ENCODE measurements around the gene LTA. TPM values are rescaled to one million over a fixed set of nuclear protein-coding genes. Genes with fewer than 3 reads are reported as not detected.

LTA gene
- total and polyA plus RNA-seq, 2 experiments from 2014 or later: not detected

DNA sequence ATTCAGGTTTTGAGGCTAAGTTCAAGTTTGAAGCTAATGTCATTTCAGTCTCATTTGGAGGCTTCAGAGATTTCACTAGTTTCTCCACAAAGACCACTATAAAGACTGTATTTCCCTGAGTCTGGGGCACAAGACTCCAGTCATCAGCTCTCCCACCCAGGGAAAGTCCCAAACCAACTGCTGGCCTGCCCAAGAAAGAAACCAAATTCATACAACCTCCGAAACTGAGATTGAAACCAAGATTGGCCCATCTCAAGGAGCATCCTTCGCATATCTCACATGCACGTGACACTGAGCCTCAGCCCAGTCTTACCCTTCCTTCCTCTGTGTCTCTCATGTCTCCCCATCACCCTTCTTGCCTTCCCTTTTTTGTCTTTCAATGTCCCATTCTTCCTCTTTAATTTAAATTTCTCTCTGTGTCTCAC, 3.5 kb upstream of the LTA start (continued):
- TF ChIP-seq ZNF462 (CRISPR knock-in tag; IDR thresholded peaks at IDR 0.05): no peak
- TF ChIP-seq NANOG (IDR thresholded peaks at IDR 0.05; ENCODE audit: borderline replicate concordance): no peak

- Histone ChIP-seq H4K20me1 (replicated peaks; ENCODE audit: insufficient read depth) (no peaks in the 10 kb centered on the region), H3K4me3 (no peak overlapping the region), H3K36me3 (ENCODE audit: insufficient read depth) (no peaks in the 10 kb centered on the region), H3K9me2 (ENCODE audit: insufficient read depth) (no peaks in the 10 kb centered on the region), H3F3A (replicated peaks; ENCODE audit: low read depth) (no peaks in the 10 kb centered on the region), H3K79me2 (replicated peaks; ENCODE audit: insufficient read depth) (no peaks in the 10 kb centered on the region), H3K4me1 (ENCODE audit: insufficient read depth) (peaks cover 5% of the 10 kb centered on the region; the same call in 1 of the 2 replicates), H3K27ac (ENCODE audit: low read depth) (no peak overlapping the region), H3K27me3 (ENCODE audit: insufficient read depth) (no peaks in the 10 kb centered on the region), H2AFZ (no peak overlapping the region), H3K4me2 (no peak overlapping the region)
- no peak for DNase-seq (ENCODE audit: low spot score)
- no peak for ATAC-seq
- H3K9me3 Mint-ChIP-seq: no peaks in the 10 kb centered on the region; the same call in 2 of the 3 replicates
- no peak overlapping the region for H3K27ac Mint-ChIP-seq
- no peak overlapping the region for H3K4me3 Mint-ChIP-seq
- H3K27me3 Mint-ChIP-seq (ENCODE audit: insufficient read depth, low read depth, poor library complexity): peaks cover 15% of the 10 kb centered on the region
- H3K36me3 Mint-ChIP-seq (ENCODE audit: low read depth): no peaks in the 10 kb centered on the region; the same call in 2 of the 3 replicates
- peaks cover 17% of the 10 kb centered on the region for H3K4me1 Mint-ChIP-seq
- TF ChIP-seq, protein P1, sequence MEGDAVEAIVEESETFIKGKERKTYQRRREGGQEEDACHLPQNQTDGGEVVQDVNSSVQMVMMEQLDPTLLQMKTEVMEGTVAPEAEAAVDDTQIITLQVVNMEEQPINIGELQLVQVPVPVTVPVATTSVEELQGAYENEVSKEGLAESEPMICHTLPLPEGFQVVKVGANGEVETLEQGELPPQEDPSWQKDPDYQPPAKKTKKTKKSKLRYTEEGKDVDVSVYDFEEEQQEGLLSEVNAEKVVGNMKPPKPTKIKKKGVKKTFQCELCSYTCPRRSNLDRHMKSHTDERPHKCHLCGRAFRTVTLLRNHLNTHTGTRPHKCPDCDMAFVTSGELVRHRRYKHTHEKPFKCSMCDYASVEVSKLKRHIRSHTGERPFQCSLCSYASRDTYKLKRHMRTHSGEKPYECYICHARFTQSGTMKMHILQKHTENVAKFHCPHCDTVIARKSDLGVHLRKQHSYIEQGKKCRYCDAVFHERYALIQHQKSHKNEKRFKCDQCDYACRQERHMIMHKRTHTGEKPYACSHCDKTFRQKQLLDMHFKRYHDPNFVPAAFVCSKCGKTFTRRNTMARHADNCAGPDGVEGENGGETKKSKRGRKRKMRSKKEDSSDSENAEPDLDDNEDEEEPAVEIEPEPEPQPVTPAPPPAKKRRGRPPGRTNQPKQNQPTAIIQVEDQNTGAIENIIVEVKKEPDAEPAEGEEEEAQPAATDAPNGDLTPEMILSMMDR (conservative IDR thresholded peaks at IDR 0.05; ENCODE audit: low read depth in 2 of 2): no peak
- TF ChIP-seq, protein P2, sequence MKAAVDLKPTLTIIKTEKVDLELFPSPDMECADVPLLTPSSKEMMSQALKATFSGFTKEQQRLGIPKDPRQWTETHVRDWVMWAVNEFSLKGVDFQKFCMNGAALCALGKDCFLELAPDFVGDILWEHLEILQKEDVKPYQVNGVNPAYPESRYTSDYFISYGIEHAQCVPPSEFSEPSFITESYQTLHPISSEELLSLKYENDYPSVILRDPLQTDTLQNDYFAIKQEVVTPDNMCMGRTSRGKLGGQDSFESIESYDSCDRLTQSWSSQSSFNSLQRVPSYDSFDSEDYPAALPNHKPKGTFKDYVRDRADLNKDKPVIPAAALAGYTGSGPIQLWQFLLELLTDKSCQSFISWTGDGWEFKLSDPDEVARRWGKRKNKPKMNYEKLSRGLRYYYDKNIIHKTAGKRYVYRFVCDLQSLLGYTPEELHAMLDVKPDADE (IDR thresholded peaks at IDR 0.05): no peak
- TF ChIP-seq ZNF462 (CRISPR knock-in tag; IDR thresholded peaks at IDR 0.05) (no peak), JUNB (IDR thresholded peaks at IDR 0.05; ENCODE audit: unreplicated experiment) (no peak)
Measured at GRCh38 chr6:31569861-31570536, 2.1 kb upstream of the LTA start.

Measured in GM23338 (cell line).